GM21360 (cell line): ENCODE results near the gene JAM3.
"Not testable (repeated sequence)": the region's sequence is repeated elsewhere in the genome, so short reads cannot be mapped to it uniquely, and the experiment has no call there.

Experiments used
- ATAC-seq: cut with Tn5 transposase; IDR thresholded peaks from one replicate; pipeline ENCODE4 v1.9.1; 2021; ENCODE audit warnings: mild to moderate bottlenecking, moderate library complexity; ENCODE audit not compliant: unreplicated experiment

The JAM3 gene

DNA sequence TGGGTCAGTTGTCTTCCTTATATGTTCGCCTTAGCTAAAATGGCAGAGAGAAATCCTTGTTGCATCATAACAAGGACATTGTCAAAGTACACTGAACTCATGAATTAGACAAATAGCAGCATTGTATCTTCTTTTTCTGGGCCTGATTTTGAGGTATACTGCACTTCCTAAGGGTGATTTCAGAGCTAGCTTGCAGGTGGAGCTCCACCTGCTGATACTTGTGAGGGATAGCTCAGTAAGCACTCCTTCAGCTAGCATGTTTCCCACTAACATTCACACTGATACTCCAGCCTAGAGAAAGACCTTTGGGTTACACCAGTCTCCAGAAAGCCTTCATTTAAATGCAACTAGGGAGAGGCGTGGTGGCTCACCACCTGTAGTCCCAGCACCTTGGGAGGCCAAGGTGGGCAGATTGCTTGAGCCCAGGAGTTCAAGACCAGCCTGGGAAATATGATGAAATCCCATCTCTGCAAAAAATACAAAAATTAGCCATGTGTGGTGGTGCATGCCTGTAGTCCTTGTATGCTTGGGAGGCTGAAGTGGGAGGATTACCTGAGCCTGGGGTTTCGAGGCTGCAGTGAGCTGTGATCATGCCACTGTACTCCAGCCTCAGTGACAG lies 29.8 kb downstream of the JAM3 start:
- ATAC-seq = no peak

DNA sequence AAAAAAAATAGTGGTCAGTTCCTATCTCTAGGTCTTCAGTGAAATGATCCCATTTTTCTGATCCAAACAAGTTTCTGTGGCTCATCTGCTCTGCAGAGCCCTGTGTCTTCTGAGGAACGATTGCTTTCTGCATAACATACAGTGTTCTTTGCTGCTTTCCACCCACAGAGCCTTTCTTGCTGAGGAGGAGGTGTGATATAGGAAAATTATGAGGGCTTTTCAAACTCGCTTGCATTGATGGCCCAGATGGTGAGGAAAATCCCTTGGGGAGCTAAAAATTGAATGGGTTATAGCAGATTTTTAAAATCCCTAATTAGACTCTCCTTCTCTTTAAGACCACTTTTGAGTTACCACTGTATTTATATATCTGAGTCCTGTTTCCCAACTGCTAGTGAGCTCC lies 31.3 kb downstream of the JAM3 start:
- no peak for ATAC-seq

DNA sequence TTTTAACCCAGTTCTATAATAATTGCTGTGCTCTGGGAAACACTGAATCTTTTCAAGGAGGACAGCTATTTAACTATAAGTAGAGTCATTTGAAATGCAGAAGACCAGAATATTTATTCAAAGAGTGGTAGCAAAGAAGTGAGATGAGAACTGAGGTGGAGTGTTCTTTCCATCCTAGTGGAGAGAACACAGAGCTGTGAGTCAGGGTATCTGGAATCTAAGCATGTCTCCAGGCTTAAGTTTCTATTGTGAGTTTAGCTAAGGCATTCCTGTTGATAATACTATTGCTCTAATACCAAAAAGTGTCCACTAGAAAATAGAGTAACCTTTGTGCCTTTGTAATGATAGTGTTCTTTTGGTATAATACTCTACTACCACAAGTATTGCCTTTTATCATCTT lies 32.4 kb downstream of the JAM3 start:
- no peak for ATAC-seq

DNA sequence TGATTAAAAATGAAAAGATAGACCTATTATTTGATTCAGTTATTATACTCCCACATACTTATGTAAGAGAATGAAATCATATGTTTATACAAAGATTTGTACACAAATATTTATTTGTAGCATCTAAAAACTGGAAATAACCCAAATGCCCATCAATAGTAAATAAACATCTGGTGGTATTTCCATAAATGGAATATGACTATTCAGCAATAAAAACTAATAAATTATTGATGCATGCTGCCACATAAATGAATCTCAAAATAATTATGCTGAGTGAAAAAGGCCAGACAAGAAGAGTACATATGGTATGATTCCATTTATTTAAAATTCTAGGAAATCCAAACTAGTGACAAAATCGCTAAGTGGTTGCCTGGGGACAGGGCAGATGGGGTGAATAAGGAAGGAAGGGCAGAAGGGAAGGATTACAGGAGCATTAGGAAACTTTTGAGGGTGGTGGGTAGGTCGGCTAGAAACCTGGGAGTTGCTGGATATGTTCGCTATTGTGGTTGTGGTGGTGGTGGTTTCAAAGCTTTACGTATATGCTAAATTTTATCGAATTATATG lies 41.5 kb downstream of the JAM3 start:
- ATAC-seq = no peak

DNA sequence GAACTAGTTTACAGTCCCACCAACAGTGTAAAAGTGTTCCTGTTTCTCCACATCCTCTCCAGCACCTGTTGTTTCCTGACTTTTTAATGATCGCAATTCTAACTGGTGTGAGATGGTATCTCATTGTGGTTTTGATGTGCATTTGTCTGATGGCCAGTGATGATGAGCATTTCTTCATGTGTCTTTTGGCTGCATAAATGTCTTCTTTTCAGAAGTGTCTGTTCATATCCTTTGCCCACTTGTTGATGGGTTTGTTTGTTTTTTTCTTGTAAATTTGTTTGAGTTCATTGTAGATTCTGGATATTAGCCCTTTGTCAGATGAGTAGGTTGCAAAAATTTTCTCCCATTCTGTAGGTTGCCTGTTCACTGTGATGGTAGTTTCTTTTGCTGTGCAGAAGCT lies 44.9 kb downstream of the JAM3 start:
- not testable (repeated sequence) for ATAC-seq

- no peak for ATAC-seq
Observed at GRCh38 chr11:134116210-134116609, 47.3 kb downstream of the JAM3 start.

GRCh38 chr11:134118006-134118405 lies 49.1 kb downstream of the JAM3 start:
- ATAC-seq = no peak

GRCh38 chr11:134119094-134119493 lies 50.2 kb downstream of the JAM3 start:
- no peak for ATAC-seq

GRCh38 chr11:134120143-134120850 lies 51.4 kb downstream of the JAM3 start:
- no peak for ATAC-seq

DNA sequence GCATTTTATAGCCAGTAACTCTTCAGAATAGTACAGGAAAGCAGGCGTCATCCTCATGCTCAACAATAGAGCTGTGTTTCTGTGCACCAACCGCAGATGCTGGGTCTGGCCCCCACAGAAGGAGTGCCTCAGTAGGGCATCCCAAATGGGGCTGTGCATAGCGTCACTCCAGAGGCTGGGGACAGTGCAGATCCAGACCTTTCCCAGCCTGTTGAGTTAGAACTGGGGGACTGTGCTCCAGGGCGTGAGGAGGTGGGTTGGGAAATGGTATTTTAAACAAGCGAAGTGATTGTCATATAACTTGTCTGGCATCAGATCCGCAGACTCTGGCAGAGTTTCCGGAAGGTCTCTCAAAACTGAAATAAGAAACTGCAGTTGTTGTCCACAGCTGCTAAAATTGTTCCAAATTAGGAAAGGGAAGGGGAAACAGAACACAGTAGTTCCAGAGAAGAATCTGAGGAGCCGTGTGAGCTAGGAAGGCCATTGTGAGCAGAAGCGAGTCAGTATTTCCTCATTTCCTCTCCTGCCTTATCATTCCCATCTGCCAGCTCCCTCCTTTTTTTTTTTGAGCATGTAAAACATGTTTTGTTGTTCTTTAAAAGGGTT lies 52.2 kb downstream of the JAM3 start:
- no peak for ATAC-seq

DNA sequence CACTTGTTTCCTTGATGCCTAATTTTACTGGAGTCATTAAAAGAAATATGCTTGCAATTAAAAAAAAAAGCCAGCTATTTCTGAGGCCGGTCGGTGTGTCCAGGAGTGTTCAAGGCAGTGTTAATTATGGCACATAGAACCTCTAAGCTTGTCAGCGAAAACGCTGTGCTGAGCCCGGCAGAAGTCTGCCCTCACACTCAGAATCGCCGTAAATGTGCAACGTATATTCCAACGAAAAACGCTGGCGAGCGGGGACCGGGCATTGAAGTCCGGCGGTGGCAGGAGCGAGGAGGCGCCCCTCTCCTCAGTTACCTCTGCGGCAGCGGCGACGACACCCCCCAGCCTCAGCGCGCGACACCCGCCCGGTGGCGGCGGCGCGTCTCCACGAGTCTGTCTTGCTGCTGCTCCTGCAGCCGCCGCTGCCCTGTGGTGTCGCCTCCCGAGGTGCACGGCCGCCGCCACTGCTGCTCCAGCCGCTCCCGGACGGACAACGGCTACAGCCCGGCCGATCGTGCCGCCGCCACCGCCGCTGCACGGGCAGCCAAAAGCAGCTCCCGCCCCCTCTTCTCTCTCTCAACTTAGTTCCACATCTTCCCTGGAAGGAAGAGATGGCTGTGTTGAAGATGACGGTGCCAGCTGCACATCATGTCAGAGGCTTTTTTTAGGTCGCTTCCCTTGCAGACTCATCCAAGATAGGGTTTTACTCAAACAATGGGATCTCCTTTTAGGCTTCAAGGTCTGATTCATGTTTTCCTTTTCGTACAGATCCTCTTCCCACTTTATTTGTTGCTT lies 56.0 kb downstream of the JAM3 start:
- ATAC-seq = no peak

GRCh38 chr11:134125507-134125906 lies 56.6 kb downstream of the JAM3 start:
- ATAC-seq = no peak

- no peak for ATAC-seq
Observed at GRCh38 chr11:134126217-134126822, 57.4 kb downstream of the JAM3 start.

GRCh38 chr11:134131628-134132244 lies 62.9 kb downstream of the JAM3 start:
- no peak for ATAC-seq

GRCh38 chr11:134132808-134133207 lies 63.9 kb downstream of the JAM3 start:
- ATAC-seq = no peak

GRCh38 chr11:134134167-134134566 lies 65.3 kb downstream of the JAM3 start:
- no peak for ATAC-seq

DNA sequence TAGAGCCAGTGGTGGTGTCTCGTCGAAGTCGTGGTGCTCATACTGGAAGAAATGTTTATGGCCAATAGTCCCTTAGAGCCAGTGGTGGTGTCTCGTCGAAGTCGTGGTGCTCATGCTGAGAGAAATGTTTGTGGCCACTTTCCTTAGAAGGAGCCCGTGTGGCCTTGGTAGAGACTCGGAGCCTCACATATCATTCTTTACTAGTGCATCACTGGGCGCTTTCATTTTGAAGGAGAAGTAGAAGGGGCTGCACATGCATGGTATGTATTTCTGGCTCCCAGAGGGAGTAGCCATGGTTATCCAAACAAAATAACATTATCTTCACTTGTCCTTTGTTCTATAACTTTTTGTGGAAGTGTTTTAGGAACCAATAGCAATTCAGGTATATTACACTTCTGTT lies 69.5 kb downstream of the JAM3 start:
- ATAC-seq = no peak

DNA sequence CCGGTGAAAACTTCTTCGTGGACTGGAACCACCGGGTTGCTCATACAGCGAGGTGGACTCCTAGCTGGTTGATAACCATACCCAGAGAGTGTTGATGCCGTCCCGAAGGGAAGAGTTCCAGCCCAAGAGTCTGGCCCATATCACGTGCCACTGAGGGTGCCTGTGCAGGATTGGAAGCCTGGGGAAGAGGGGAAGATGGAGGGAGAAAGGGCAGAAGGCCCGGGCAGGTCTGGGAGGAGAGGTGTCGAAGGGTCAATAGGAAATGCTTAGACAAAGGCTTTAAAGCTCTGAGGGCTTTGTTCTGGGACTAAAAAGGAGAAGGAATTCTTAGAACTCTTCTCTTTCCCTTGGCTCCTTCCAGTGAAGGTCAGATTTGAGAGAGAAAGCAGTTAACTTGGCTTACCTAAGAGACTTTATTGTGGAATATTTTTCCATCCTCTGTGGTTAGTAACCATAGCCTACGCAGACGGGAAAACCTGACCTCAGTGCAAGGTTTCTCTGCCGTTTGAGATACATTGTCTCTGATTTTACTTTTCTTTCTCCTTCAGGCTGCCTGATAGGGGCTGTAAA lies 70.5 kb downstream of the JAM3 start:
- ATAC-seq = no peak

DNA sequence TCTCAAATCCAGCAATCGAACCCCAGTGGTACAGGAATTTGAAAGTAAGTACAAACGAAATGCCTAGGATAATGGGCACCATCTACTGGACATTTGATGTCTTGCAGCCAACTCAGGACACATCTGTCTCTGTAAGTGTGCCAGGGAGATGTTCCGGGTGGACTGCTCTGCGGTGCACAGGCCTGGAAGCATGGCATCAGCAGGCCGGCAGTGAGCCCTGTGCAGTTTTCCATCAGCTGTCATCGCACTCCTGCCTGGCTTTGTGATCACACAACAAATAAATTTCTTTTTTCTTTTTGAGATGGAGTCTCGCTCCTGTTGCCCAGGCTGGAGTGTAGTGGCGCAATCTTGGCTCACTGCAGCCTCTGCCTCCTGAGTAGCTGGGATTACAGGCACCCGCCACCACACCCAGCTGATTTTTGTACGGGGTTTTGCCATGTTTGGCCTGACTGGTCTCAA lies 71.0 kb downstream of the JAM3 start:
- no peak for ATAC-seq

DNA sequence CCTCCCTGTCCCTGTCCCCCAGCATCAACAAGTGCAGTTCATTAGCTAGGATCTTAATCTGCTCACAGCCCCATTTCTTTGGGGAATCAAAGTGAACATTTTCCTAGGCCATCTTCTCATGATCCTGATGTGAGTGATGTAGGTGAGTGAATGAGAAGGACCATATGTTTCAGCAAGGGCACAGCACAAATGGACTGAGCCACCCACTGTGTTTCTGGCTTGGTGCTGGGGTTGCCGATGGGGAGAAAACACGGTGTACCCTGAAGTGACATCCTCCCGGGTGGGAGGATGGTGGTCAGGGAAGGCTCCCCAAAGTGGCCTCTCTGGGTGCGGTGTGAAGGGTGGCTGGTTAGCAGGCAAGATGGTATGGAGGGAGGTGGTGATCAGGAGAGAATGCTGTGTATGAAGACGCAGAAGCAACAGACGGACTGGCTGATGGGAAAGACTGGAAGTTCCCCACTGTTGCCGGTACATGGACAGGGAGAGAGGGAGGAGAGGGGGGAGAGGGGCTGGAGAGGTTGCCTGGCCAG lies 72.2 kb downstream of the JAM3 start:
- no peak for ATAC-seq
